HEK293 (cell line): ENCODE results near the gene TOM1L2.
A peak's percentile ranks its signal among the peaks of the same experiment; 100 is the strongest.

Source experiments
- CTCF ChIA-PET: fragments of 350-600 bp; formaldehyde crosslinking; extraction: SDS; loops from one replicate; lab custom pipeline; 2021; ENCODE audit warnings: antibody characterized with exemption; lab: Yijun Ruan, JAX
- POLR2A ChIA-PET: fragments of 300-600 bp; formaldehyde crosslinking; extraction: SDS; loops from one replicate; lab custom pipeline; 2020; ENCODE audit warnings: antibody characterized with exemption, inconsistent platforms; lab: Yijun Ruan, JAX
- H3K27ac ChIP-seq: fragments of 200-500 bp; sonication (Bioruptor generic); 2 replicates; pipeline ENCODE4 v1.5.1; 2014; ENCODE audit warnings: low read depth, low read length, control low read depth, inconsistent platforms; ENCODE audit errors: extremely low read depth
- H3K36me3 ChIP-seq, 2 experiments: fragments of 200-500 bp in 1 of 2; sonication (Bioruptor generic) in 1 of 2; 1 replicate in 1 of 2; 2 replicates in 1 of 2; pipeline ENCODE4 v1.5.1; 2014 to 2017; ENCODE audit warnings: inconsistent platforms in 2 of 2, low read length in 2 of 2; ENCODE audit not compliant: control insufficient read depth in 2 of 2, insufficient read depth in 1 of 2
- H3K4me1 ChIP-seq: fragments of 200-500 bp; sonication (Bioruptor generic); 2 replicates; pipeline ENCODE4 v1.5.1; 2014; ENCODE audit warnings: mild to moderate bottlenecking, low read length, inconsistent platforms; ENCODE audit not compliant: control insufficient read depth, insufficient read depth
- H3K4me3 ChIP-seq: 2 replicates; pipeline ENCODE4 v1.5.1; 2011; ENCODE audit warnings: low read depth, mild to moderate bottlenecking, control low read depth, low read length, moderate library complexity
- H3K9me3 ChIP-seq: fragments of 200-500 bp; sonication (Bioruptor generic); 2 replicates; pipeline ENCODE4 v1.5.1; 2014; ENCODE audit warnings: low read depth, low read length, inconsistent platforms; ENCODE audit not compliant: control insufficient read depth, insufficient read depth
- GLI2 ChIP-seq: fragments of 450-650 bp; formaldehyde crosslinking; IDR thresholded peaks from 2 replicates; pipeline ENCODE4; 2017; ENCODE audit warnings: missing biosample characterization, missing genetic modification characterization, low read depth, borderline replicate concordance
- GLIS1 ChIP-seq: fragments of 450-650 bp; formaldehyde crosslinking; IDR thresholded peaks from 2 replicates; pipeline ENCODE4 v1.5.1; 2016; ENCODE audit warnings: missing biosample characterization, missing genetic modification characterization
- GLIS2 ChIP-seq: fragments of 450-650 bp; formaldehyde crosslinking; IDR thresholded peaks from 2 replicates; pipeline ENCODE4 v1.5.1; 2016; ENCODE audit warnings: missing biosample characterization, missing genetic modification characterization
- MYNN ChIP-seq: fragments of 450-650 bp; formaldehyde crosslinking; IDR thresholded peaks from 2 replicates; pipeline ENCODE4 v1.5.1; 2016; ENCODE audit warnings: missing biosample characterization, missing genetic modification characterization, borderline replicate concordance
- PRDM10 ChIP-seq: fragments of 450-650 bp; formaldehyde crosslinking; IDR thresholded peaks from 2 replicates; pipeline ENCODE4 v1.5.1; 2016; ENCODE audit warnings: missing biosample characterization, missing genetic modification characterization
- TRIM28 ChIP-seq: IDR thresholded peaks from 2 replicates; pipeline ENCODE4 v1.6.1; 2011; ENCODE audit warnings: low read length, control low read depth, borderline replicate concordance
- YY2 ChIP-seq: fragments of 450-650 bp; formaldehyde crosslinking; IDR thresholded peaks from 2 replicates; pipeline ENCODE4 v1.5.1; 2016; ENCODE audit warnings: missing biosample characterization, missing genetic modification characterization
- ZNF155 ChIP-seq: fragments of 450-650 bp; formaldehyde crosslinking; IDR thresholded peaks from 2 replicates; pipeline ENCODE4 v1.5.1; 2016; ENCODE audit warnings: missing biosample characterization, missing genetic modification characterization
- ZNF266 ChIP-seq: fragments of 450-650 bp; formaldehyde crosslinking; IDR thresholded peaks from 2 replicates; pipeline ENCODE4 v1.5.1; 2016; ENCODE audit warnings: missing biosample characterization, missing genetic modification characterization, low read depth
- ZNF518A ChIP-seq: fragments of 450-650 bp; formaldehyde crosslinking; conservative IDR thresholded peaks from 2 replicates; pipeline ENCODE4 v1.5.1; 2016; ENCODE audit warnings: low read depth, missing biosample characterization, missing genetic modification characterization
- ZNF670 ChIP-seq: fragments of 450-650 bp; formaldehyde crosslinking; IDR thresholded peaks from 2 replicates; pipeline ENCODE4 v1.5.1; 2016; ENCODE audit warnings: missing biosample characterization, missing genetic modification characterization, low read depth
- ZNF837 ChIP-seq: fragments of 450-650 bp; formaldehyde crosslinking; IDR thresholded peaks from 2 replicates; pipeline ENCODE4 v1.5.1; 2016; ENCODE audit warnings: missing biosample characterization, missing genetic modification characterization
- ZNF843 ChIP-seq: fragments of 450-650 bp; formaldehyde crosslinking; IDR thresholded peaks from 2 replicates; pipeline ENCODE4 v1.5.1; 2016; ENCODE audit warnings: missing biosample characterization, missing genetic modification characterization
- TF ChIP-seq, protein P1 (sequence below): fragments of 450-650 bp; formaldehyde crosslinking; IDR thresholded peaks from 2 replicates; pipeline ENCODE4 v1.5.1; 2016; ENCODE audit warnings: missing biosample characterization, missing genetic modification characterization
- TF ChIP-seq, protein P2 (sequence below): fragments of 450-650 bp; formaldehyde crosslinking; IDR thresholded peaks from 2 replicates; pipeline ENCODE4 v1.5.1; 2016; ENCODE audit warnings: missing biosample characterization, missing genetic modification characterization
- TF ChIP-seq, protein P3 (sequence below): fragments of 450-650 bp; formaldehyde crosslinking; IDR thresholded peaks from 2 replicates; pipeline ENCODE4 v1.5.1; 2016; ENCODE audit warnings: missing biosample characterization, missing genetic modification characterization

Gene TOM1L2

DNA sequence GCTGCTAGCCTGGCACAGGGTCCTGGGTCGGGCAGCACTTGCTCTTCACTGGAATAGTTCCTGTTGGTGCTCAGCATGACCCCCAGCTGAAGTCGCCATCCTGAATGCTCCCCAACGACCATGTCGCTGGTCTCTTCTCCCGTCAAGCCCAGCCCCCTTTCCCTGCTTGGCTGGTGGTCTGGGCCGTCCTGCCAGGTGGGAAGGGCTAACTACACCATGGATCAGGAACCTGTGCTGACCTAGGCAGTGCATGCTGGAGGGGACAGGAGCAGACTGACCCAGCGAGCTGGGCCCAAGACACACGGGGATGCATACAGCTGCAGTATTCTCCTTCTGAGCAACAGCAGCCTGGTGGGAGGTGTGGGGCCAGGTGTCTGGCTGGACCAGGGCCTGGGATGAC is 126.2 kb downstream of the TOM1L2 start:
- H3K27ac ChIP-seq: no peak overlapping the region
- TF ChIP-seq, protein P1, sequence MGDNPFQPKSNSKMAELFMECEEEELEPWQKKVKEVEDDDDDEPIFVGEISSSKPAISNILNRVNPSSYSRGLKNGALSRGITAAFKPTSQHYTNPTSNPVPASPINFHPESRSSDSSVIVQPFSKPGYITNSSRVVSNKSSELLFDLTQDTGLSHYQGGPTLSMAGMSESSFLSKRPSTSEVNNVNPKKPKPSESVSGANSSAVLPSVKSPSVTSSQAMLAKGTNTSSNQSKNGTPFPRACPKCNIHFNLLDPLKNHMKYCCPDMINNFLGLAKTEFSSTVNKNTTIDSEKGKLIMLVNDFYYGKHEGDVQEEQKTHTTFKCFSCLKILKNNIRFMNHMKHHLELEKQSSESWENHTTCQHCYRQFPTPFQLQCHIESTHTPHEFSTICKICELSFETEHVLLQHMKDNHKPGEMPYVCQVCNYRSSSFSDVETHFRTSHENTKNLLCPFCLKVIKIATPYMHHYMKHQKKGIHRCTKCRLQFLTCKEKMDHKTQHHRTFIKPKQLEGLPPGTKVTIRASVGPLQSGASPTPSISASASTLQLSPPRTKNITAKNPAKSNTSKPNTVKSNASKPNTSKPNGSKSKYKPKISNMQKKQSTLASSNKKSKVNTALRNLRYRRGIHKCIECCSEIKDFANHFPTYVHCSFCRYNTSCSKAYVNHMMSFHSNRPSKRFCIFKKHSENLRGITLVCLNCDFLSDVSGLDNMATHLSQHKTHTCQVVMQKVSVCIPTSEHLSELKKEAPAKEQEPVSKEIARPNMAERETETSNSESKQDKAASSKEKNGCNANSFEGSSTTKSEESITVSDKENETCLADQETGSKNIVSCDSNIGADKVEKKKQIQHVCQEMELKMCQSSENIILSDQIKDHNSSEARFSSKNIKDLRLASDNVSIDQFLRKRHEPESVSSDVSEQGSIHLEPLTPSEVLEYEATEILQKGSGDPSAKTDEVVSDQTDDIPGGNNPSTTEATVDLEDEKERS (tag by site-specific recombination): no peak
- TF ChIP-seq GLIS2 (tag by site-specific recombination): 0 out of 2 replicates have a peak, but pooled peaks have one; percentile 21
- no peak for TF ChIP-seq ZNF266
- no peaks in the 10 kb centered on the region for H3K9me3 ChIP-seq
- CTCF ChIA-PET: interaction anchor here (0.6 kb wide), 1 partner anchor 84 kb away, joined by 3 read pairs; no protein-coding TSS in a partner anchor
- POLR2A ChIA-PET: interaction anchor here (0.9 to 6.2 kb wide), 2 partner anchors 10 to 35 kb away, joined by 4 to 31 read pairs; partner anchors contain the start of gene SREBF1
- H3K4me1 ChIP-seq: peaks cover 25% of the 10 kb centered on the region
- H3K4me3 ChIP-seq: no peak overlapping the region
- peaks cover 0 to 3% of the 10 kb centered on the region in 2 experiments; a peak in 1 of 3 replicates for H3K36me3 ChIP-seq

- CTCF ChIA-PET: no interaction called here
- Histone ChIP-seq H3K4me1 (peaks cover 20% of the 10 kb centered on the region), H3K4me3 (no peak overlapping the region), H3K9me3 (no peaks in the 10 kb centered on the region), H3K27ac (no peak overlapping the region; the same call in 1 of the 2 replicates), H3K36me3 (peaks cover 0 to 3% of the 10 kb centered on the region in 2 experiments; a peak in 1 of 3 replicates)
- POLR2A ChIA-PET: interaction anchor here (6.2 kb wide), 1 partner anchor 9 kb away, joined by 31 read pairs; the partner anchor contains the start of gene SREBF1
- no peak for TF ChIP-seq ZNF670 (tag by site-specific recombination)
- no peak for TF ChIP-seq YY2 (tag by site-specific recombination)
- TF ChIP-seq GLIS1 (tag by site-specific recombination): no peak
- no peak for TF ChIP-seq MYNN (tag by site-specific recombination)
- TF ChIP-seq TRIM28: no peak
- TF ChIP-seq ZNF155 (tag by site-specific recombination): no peak
- TF ChIP-seq ZNF518A (tag by site-specific recombination): no peak
- no peak for TF ChIP-seq PRDM10 (tag by site-specific recombination)
- no peak for TF ChIP-seq GLI2 (tag by site-specific recombination)
- TF ChIP-seq ZNF837 (tag by site-specific recombination): no peak
- TF ChIP-seq, protein P2, sequence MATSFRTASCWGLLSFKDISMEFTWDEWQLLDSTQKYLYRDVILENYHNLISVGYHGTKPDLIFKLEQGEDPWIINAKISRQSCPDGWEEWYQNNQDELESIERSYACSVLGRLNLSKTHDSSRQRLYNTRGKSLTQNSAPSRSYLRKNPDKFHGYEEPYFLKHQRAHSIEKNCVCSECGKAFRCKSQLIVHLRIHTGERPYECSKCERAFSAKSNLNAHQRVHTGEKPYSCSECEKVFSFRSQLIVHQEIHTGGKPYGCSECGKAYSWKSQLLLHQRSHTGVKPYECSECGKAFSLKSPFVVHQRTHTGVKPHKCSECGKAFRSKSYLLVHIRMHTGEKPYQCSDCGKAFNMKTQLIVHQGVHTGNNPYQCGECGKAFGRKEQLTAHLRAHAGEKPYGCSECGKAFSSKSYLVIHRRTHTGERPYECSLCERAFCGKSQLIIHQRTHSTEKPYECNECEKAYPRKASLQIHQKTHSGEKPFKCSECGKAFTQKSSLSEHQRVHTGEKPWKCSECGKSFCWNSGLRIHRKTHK (tag by site-specific recombination): no peak
- no peak for TF ChIP-seq ZNF843
- TF ChIP-seq, protein P3, sequence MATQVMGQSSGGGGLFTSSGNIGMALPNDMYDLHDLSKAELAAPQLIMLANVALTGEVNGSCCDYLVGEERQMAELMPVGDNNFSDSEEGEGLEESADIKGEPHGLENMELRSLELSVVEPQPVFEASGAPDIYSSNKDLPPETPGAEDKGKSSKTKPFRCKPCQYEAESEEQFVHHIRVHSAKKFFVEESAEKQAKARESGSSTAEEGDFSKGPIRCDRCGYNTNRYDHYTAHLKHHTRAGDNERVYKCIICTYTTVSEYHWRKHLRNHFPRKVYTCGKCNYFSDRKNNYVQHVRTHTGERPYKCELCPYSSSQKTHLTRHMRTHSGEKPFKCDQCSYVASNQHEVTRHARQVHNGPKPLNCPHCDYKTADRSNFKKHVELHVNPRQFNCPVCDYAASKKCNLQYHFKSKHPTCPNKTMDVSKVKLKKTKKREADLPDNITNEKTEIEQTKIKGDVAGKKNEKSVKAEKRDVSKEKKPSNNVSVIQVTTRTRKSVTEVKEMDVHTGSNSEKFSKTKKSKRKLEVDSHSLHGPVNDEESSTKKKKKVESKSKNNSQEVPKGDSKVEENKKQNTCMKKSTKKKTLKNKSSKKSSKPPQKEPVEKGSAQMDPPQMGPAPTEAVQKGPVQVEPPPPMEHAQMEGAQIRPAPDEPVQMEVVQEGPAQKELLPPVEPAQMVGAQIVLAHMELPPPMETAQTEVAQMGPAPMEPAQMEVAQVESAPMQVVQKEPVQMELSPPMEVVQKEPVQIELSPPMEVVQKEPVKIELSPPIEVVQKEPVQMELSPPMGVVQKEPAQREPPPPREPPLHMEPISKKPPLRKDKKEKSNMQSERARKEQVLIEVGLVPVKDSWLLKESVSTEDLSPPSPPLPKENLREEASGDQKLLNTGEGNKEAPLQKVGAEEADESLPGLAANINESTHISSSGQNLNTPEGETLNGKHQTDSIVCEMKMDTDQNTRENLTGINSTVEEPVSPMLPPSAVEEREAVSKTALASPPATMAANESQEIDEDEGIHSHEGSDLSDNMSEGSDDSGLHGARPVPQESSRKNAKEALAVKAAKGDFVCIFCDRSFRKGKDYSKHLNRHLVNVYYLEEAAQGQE (tag by site-specific recombination): no peak
These were observed 127.0 kb downstream of the TOM1L2 start for GRCh38 chr17:17845046-17845775.
